ENCODE measurements around the gene MYL9.
A peak's percentile ranks its signal among the peaks of the same experiment; 100 is the strongest.

DNA sequence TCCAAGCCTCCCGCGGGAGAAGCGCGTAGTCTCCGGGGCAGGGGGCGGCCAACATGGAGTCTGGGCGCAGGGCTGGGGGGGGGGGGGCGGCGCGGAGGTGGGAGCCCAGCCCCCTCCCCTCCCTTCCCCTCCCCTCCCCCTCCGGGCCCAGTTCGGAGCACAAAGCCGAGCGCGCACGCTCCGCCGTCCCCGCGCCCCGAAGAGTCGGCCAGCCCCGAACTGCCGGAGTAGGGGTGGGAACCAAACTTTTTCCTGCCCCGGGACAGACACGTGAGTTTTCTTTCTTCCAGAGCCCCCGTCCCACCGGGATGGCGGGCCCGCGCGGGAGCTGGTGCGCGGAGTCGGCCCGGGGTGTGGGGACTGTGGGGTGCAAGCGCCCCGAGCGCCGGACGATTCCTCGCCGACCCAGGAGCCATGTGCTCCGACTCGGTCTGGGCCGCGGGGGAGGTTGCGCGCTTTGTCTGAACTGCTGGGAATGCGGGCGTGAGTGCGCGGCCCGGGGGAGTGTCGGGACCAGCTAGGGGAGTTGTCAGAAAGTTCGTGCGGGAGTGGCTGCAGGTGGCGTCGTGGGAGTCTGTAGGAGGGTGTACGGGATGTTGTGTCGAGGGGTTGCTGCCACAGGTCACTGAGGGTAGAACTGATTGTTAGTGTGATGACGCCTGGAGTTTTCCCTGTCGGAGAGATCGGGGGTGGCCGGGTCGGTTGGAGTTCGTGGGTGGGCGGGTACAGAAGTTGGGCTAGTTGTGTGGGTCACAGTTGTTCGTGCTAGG lies 33.2 kb downstream of the MYL9 start:
- TF ChIP-seq, protein P1, sequence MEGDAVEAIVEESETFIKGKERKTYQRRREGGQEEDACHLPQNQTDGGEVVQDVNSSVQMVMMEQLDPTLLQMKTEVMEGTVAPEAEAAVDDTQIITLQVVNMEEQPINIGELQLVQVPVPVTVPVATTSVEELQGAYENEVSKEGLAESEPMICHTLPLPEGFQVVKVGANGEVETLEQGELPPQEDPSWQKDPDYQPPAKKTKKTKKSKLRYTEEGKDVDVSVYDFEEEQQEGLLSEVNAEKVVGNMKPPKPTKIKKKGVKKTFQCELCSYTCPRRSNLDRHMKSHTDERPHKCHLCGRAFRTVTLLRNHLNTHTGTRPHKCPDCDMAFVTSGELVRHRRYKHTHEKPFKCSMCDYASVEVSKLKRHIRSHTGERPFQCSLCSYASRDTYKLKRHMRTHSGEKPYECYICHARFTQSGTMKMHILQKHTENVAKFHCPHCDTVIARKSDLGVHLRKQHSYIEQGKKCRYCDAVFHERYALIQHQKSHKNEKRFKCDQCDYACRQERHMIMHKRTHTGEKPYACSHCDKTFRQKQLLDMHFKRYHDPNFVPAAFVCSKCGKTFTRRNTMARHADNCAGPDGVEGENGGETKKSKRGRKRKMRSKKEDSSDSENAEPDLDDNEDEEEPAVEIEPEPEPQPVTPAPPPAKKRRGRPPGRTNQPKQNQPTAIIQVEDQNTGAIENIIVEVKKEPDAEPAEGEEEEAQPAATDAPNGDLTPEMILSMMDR (IDR thresholded peaks at IDR 0.05): no peak
- peak in 1 of 2 donors; percentile 10 for TF ChIP-seq POLR2A (IDR thresholded peaks at IDR 0.05)
